GM18517 (cell line): Measurements from ENCODE around the gene CBARP.
"Not testable (repeated sequence)": the region's sequence is repeated elsewhere in the genome, so short reads cannot be mapped to it uniquely, and the experiment has no call there.

Experiments
- ATAC-seq: cut with Tn5 transposase; IDR thresholded peaks from one replicate; pipeline ENCODE4 v1.9.1; 2021; ENCODE audit warnings: mild to moderate bottlenecking, moderate library complexity; ENCODE audit not compliant: unreplicated experiment

The CBARP gene

DNA sequence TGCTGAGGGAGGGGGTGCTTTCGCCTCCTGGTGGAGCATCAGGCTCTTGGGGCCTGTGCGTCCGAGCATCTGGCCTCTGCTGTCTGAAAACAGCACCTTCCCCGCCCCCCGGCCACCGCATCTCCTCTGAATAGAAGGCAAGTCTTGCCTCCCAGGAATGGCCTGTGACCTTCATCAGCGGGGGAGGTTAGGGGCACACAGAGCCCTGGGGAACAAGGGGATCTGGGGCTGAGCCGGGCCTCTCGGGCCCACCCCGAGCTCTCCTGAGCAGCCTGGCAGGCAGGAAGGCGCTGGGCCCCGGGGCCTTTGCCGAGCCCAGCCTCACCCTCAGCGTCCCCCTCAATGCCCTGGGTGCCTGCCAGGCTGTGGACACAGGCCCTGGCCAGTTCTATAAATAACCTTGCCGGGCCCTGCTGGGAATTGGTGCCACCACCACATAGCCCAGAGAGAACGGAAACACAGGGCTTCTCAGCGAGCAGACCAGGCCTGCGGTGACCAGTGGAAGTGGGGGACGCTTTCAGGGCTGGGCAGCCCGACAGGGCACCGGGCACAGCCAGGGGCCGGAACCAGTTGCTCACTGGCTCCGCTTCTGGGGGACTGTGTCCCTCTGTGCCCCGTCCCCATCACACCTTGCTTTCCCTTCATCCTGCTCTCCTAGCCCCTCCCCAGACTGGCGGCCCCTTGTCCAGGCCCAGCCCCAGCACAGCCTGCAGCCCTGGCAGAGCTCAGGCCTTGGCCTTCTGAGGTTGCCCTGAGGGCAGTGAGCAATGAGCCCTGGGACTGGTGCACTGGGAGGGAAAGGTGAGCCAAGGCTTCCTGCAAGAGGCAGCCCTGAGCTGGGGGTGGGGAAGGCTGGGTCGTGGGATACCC lies 22.7 kb downstream of the CBARP start:
- ATAC-seq: no peak

DNA sequence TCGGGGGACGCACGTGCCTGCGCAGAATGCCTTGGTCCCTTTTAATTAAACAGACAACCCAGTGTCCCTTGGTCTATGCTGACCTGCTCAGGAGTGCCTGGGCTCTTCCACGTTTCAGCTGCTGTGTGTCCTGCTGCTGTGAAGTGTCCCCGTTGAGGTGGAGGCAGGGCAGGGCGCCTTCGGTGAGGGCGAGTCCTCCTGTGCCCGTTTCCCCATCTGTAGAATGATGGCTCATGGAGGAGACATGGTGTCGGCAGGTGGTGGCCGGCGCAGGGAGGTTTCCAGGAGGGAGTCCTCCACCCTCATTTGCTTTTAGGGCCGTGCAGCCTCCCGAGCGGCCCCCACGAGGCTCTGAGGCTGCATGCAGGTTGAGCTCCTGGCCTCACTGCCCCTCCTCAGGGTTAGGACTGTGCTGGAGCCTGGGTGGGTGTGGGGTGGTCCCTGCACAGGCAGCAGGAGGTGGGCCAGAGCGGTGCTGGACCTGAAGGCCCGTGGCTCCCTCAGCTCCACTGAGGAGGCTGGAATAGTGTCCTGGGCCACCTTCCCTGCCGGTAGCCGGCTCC lies 23.4 kb downstream of the CBARP start:
- ATAC-seq: no peak

DNA sequence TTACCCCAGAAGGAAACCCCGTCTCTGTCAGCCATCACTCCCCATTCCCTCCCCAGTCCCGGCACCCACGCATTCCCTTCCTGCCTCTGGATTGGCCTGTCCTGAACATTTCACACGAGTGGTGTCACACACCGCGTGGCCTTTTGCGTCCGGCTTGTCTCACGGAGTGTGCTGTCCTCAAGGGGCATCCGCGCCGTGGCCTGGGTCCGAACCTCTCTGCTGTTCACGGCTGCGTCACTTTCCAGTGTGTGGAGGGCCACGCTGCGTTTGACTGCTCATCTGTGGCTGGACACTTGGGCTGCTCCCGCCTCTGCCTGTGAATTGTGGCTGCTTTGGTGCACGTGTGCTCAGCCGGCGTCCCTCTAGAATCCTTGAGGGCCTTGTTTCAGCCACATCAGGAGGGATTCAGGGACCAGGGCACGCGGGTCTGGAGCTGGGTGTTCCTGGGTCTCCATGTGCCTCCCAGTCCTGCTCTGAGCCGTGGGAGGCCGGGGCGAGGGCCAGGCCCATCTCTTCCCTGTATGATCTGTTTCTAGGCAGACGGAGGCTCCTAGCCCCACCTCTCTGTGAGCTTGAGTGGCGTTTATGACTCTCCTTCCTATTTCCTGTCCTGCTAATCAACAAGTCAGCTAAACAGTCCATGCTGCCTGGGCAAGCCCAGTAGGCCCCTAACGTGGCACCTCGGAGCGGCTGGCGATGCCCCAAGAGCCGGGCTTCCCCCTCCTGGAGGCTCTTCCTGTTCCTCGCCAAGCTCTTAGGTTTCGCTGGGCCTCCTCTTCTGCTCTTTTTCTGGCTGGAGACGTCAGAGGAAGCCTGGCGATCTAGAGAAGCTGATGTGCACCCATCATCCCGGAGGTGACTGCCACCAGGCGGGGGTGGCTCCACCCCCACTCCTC lies 24.2 kb downstream of the CBARP start:
- ATAC-seq: no peak

DNA sequence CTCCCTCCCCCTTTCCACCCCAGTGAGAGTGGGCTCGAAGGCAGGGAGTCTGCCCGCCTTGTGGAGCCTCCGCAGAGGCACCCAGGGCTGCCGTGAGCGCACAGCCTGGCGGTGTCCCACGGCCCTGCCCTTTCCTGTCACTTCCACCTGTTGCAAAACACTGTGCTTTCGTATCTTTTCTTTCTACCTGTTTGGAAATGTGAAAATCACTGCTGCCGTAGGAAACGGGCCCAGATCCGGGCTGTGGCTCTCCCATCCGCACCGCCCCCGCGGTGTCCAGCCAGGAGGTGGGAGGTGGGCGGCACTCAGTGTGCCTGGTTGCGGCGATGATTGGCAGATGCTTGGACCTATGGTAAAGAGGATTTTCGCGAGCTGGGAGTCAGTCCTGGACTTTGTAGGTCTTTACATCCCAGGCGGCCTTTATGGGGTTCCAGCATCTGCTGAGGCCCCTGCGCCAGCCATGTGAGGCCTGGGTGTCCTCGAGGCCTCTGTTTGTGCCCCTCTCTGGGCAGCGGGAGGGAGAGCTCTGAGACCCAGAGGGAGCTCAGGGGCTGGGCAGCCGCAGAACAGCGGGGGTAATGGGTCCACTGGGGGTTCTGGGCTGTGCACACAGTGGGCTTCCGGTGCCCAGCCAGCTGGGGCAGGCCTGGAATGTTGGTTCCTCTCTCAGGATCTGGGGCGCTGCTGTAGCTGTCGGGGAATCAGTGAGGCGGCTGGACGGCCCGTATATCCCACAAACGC lies 26.1 kb downstream of the CBARP start:
- ATAC-seq: no peak

DNA sequence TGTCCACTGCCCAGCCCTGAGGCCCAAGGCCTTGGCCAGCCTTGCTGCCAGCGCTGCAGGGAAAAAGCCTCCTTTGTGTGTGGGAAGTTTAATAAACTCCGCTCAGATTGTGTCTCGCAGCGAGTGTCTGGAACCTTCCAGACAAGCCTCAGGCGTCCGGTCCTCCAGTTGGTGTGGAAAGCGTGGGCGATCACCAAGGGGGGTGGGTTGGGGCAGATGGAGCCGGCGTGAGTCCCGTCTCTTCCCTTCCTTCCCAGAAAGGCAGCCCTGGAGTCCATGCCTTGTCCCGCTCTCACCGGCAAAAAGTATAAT lies 27.6 kb downstream of the CBARP start:
- no peak for ATAC-seq

DNA sequence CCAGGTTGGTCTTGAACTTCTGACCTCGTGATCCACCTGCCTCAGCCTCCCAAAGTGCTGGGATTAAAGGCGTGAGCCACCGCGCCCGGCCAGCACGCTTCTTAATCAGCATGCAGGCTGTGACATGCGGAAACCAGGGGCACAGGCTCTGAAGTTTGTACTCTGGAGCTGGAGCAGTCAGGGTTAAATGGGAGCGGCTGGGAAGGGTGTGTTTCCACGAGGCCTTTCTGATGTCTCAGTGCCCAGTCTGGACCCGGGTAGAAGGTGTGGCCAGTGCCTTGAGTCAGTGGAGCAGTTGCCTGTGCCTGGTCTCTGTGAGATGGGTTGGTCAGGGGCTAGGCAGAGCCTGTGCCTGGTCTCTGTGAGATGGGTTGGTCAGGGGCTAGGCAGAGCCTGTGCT lies 29.0 kb downstream of the CBARP start:
- not testable (repeated sequence) for ATAC-seq

DNA sequence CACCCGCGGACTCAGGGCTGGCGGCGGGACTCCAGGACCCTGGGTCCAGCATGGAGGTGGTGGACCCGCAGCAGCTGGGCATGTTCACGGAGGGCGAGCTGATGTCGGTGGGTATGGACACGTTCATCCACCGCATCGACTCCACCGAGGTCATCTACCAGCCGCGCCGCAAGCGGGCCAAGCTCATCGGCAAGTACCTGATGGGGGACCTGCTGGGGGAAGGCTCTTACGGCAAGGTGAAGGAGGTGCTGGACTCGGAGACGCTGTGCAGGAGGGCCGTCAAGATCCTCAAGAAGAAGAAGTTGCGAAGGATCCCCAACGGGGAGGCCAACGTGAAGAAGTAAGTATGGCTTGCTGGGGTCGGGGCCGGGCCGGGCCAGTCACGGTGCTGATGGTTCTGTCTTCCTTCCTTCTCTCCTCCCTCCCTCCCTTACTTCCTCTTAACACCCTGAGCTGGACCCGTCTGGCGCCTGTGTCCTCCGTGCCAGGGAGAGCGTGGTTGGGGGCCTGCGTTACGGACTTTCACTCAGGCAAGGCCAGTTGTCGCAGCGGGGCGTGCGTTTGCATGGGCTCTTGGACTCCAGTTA lies 30.8 kb downstream of the CBARP start:
- ATAC-seq: no peak

DNA sequence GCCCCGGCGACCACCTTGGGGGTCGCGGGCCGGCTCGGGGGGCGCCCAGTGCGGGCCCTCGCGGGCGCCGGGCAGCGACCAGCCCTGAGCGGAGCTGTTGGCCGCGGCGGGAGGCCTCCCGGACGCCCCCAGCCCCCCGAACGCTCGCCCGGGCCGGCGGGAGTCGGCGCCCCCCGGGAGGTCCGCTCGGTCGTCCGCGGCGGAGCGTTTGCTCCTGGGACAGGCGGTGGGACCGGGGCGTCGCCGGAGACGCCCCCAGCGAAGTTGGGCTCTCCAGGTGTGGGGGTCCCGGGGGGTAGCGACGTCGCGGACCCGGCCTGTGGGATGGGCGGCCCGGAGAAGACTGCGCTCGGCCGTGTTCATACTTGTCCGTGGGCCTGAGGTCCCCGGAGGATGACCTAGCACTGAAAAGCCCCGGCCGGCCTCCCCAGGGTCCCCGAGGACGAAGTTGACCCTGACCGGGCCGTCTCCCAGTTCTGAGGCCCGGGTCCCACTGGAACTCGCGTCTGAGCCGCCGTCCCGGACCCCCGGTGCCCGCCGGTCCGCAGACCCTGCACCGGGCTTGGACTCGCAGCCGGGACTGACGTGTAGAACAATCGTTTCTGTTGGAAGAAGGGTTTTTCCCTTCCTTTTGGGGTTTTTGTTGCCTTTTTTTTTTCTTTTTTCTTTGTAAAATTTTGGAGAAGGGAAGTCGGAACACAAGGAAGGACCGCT lies 31.5 kb downstream of the CBARP start:
- ATAC-seq: no peak

DNA sequence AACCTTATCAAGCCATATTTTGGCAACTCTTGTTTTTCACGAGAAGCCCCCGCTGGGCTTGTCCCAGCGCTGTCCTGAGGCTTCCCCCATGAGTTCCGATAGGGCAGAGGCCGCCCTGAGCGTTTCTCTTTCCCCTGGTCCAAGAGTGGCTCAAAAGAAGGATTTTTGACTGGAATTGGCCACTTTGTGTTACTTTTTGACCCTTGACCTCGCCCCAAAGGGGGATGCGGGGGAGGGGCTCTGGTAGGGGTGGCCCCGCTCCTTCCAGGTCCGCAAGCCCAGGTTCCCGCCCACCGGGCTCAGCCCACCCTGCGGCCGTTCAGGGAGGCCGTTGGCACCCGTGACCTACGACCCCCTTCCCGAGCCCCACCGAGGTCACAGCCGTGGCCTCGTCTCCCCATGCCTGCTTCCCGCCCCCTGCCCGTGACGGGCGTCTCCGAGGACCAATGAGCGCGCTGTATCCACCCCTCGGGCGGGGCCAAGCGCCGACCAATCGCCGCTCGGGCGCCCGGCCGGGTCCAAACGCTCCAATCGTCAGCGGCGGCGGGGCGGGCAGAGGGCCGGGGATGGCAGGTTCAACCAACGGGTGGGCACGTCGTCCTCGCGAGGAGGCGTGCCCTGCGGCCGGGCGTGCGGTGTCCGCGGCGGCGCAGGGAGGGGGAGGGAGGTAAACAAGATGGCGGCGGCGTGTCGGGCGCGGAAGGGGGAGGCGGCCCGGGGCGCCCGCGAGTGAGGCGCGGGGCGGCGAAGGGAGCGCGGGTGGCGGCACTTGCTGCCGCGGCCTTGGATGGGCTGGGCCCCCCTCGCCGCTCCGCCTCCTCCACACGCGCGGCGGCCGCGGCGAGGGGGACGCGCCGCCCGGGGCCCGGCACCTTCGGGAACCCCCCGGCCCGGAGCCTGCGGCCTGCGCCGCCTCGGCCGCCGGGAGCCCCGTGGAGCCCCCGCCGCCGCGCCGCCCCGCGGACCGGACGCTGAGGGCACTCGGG lies 32.4 kb downstream of the CBARP start, which contains the start of gene STK11:
STK11 (plus strand) TSS at position 665 of the 986 bp plus-strand sequence. CDS start 1,136 bp downstream, outside the sequence.
- ATAC-seq: peak; percentile 77

DNA sequence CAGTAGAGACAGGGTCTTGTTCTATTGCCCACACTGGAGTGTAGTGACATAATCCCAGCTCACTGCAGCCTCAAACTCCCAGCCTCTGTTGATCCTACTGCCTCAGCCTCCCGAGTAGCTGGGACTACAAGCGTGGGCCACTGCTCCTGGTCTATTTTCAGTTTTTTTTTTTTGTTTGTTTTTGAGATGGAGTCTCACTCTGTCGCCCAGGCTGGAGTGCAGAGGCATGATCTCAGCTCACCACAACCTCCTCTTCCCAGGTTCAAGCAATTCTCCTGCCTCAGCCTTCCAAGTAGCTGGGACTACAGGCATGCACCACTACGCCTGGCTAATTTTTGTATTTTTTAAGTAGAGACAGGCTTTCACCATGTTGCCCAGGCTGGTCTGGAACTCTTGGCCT lies 37.2 kb downstream of the CBARP start:
- ATAC-seq: not testable (repeated sequence)

DNA sequence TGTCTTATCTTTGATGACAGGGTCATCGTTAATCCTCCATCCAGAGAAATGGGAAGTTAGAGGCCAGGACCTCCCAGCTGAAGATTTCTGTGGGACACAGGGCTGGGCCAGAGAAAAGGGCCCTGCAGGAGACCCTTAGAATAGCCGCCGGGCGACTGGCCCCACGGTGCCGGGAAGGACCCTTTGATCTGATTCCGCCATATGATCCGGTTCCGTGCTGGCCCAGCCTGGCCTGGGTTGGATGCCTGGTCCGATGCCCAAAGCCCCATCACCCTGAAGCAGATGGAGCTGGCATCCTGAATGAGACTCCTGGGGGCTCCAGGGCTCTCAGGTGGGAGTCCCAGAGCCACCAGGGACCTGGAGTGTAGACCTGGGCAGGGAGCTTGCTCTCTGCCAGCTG lies 38.3 kb downstream of the CBARP start:
- ATAC-seq: no peak

DNA sequence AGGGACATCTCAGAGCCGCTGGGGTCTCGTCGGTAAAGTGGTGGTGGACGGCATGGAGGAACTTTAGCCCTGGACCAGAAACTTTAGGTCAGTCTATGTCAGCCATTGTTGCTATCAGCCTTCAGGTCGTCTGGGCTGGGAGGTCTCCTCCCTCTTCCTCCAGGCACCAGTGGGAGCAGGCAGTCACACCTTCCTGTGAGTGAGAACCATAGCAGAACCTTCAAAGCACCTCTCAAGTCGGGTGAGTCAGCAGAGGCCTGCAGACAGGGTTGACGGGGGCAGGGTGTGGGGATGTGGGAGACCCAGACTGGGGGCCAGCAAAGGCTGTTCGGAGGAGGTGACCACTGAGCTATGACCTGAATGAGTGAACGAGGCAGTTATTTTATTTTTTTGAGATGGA lies 48.4 kb downstream of the CBARP start:
- ATAC-seq: no peak

DNA sequence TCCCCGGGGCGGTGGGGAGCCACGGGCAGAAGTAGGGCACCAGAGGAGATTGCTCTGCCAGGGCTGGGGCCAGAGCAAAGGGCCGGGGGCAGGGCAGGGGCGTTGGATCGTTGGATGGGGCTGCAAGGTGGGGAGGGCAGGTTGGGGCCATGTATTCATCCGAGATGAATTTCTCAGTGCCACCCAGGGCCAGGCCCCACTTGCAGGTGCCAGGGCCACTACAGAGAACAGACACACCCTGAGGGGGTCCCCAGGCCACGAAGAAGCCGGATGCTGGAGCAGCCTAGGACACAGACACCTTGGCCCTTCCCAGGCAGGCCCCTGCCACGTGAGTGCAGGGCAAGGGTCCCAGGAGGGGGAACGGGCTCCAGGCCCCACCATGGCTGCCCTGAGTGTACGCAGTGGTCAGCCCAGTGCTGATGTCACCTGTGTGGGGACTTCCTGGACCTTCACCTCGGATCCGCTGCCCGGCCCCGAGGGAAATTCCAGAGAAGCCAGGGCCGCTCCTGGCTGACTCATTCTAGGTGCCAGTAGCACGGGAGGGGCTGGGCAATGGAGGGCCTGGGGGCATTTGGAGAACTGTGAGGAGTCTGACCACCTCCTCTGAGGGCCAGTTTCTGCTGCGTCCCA lies 54.1 kb downstream of the CBARP start:
- no peak for ATAC-seq

DNA sequence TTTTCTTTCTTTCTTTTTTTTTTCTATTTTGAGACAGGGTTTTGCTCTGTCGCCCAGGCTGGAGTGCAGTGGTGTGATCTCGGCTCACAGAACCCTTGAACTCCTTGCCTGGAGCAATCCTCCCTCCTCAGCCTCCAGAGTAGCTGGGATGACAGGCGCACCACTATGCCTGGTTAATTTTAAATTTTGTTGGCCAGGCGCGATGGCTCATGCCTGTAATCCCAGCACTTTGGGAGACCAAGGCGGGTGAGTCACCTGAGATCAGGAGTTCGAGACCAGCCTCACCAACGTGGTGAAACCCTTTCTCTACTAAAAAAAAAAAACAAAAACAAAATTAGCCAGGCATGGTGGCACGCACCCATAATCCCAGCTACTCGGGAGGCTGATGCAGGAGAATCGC lies 55.1 kb downstream of the CBARP start:
- no peak for ATAC-seq

DNA sequence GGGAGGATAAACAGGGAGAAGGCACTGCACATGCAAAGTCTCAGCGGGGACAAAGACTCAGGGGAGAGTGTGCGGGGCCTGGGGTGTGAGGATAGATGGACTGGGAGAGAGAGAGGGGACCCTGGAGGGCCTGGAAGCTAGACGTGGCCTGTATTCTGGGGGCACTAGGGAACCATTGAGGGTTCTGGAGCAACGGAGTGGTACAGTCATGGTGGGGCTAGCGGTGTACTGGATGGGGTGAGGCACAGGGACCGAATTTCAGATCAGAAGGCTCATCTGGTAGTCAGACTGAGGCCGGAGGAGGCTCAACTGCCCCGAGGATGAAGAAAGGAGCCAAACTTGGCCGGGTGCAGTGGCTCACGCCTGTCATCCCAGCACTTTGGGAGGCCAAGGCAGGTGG lies 55.7 kb downstream of the CBARP start:
- no peak for ATAC-seq

DNA sequence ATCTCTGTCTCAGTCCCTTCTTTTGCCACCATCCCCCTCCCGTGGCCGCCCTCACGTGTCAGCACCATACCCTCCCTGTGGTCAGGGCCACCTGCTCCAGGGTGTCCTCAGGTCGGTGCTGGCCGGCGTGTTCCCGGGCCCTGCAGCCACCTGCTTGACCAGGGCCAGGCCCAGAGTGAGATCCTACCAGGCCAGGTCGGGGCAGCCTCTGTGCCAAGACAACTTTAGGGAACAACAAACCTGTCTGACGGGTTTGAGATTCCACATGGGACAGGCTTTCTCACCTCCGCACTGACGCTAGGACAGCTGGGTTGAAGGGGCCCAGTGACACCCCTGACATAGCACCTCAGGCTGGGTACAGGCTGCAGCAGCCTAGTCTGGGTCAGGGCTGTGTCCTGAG lies 56.2 kb downstream of the CBARP start:
- ATAC-seq: no peak
